Gastroesophageal sphincter (tissue), 3 donors: Measurements from ENCODE around the gene MUSK.

Experiments used
- EP300 ChIP-seq: sonication (generic); formaldehyde crosslinking; IDR thresholded peaks from one replicate; pipeline ENCODE4 v1.6.1; 2017; ENCODE audit warnings: antibody characterized with exemption, mild to moderate bottlenecking
- POLR2A ChIP-seq, 2 donors: fragments of 450-650 bp; IDR thresholded peaks; one replicate each; pipeline ENCODE4 v1.6.1; 2017; ENCODE audit warnings: antibody characterized with exemption in 2 of 2, mild to moderate bottlenecking in 2 of 2, moderate library complexity in 1 of 2
- TF ChIP-seq, protein P1 (sequence below), 4 experiments: fragments of 200-600 bp in 2 of 4; fragments of 450-650 bp in 2 of 4; sonication (generic) in 1 of 4; IDR thresholded peaks; one replicate each; pipeline ENCODE4 v1.5.1; 2017 to 2019; ENCODE audit warnings: antibody characterized with exemption in 4 of 4, mild to moderate bottlenecking in 2 of 4, moderate library complexity in 2 of 4

DNA sequence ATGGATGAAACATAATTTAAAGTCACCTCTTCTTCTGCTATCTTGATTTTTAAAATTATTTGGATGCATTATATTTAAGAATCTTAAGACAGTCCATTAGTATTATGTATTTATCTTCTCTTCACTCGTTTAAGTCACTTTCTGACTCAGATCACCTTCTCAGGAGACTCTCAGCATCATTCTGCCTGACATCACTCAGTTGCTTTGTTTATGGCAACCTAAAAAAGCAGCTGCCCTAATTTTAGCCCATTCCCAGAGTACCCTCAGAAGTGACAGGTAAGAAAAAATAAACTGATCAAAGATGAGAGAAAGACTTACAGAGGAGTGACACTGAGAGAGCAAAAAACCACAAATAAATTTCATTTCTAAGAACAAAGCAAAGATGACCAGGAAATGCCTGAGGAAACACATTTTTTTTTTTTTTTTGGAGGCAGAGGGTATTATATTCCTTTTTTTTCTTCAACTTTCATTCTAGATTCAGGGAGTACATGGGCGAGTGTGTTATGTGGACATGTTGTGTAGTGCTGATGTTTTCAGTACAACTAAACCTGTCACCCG lies 140.5 kb downstream of the MUSK start:
- TF ChIP-seq POLR2A (IDR thresholded peaks at IDR 0.05): no peak
- TF ChIP-seq, protein P1, sequence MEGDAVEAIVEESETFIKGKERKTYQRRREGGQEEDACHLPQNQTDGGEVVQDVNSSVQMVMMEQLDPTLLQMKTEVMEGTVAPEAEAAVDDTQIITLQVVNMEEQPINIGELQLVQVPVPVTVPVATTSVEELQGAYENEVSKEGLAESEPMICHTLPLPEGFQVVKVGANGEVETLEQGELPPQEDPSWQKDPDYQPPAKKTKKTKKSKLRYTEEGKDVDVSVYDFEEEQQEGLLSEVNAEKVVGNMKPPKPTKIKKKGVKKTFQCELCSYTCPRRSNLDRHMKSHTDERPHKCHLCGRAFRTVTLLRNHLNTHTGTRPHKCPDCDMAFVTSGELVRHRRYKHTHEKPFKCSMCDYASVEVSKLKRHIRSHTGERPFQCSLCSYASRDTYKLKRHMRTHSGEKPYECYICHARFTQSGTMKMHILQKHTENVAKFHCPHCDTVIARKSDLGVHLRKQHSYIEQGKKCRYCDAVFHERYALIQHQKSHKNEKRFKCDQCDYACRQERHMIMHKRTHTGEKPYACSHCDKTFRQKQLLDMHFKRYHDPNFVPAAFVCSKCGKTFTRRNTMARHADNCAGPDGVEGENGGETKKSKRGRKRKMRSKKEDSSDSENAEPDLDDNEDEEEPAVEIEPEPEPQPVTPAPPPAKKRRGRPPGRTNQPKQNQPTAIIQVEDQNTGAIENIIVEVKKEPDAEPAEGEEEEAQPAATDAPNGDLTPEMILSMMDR (IDR thresholded peaks at IDR 0.05): no peak
- TF ChIP-seq EP300: no peak
